Measurements from ENCODE around the gene AGFG2. TPM values are rescaled to one million over a fixed set of nuclear protein-coding genes. Genes with fewer than 3 reads are reported as not detected.

Gene AGFG2
- total RNA-seq, 1 donor from 2014 or later, result 6.2 TPM

- H2AFZ ChIP-seq (ENCODE audit: low read depth, low read length), result no peak overlapping the region
- H3K27me3 ChIP-seq (ENCODE audit: insufficient read depth, low read length), result no peaks in the 10 kb centered on the region
- no peak overlapping the region for H3K27ac Mint-ChIP-seq (ENCODE audit: unreplicated experiment)
- no peak overlapping the region for H3K9ac ChIP-seq (ENCODE audit: low read length)
- H3K9me3 Mint-ChIP-seq (ENCODE audit: unreplicated experiment), result no peaks in the 10 kb centered on the region
- H3K36me3 ChIP-seq (ENCODE audit: insufficient read depth, low read length), result peaks cover 18% of the 10 kb centered on the region
- no peak for TF ChIP-seq CTCF (IDR thresholded peaks at IDR 0.05; ENCODE audit: insufficient read depth, low read depth, low read length)
- FAIRE-seq, result no peak
- H3K27me3 Mint-ChIP-seq (ENCODE audit: low read depth, unreplicated experiment), result no peaks in the 10 kb centered on the region
- H3K4me3 Mint-ChIP-seq (ENCODE audit: unreplicated experiment), result no peak overlapping the region
- peaks cover 3% of the 10 kb centered on the region for H3K4me1 Mint-ChIP-seq (ENCODE audit: low read depth, unreplicated experiment)
- H3K4me3 ChIP-seq (ENCODE audit: insufficient read depth, low read depth, low read length), result no peak overlapping the region
- peaks cover 11% of the 10 kb centered on the region for H3K36me3 Mint-ChIP-seq (ENCODE audit: low read depth, unreplicated experiment)
- H3K27ac ChIP-seq (ENCODE audit: low read depth, low read length), result no peak overlapping the region
- no peak for DNase-seq (ENCODE audit: low read depth)
- H3K9me3 ChIP-seq (ENCODE audit: insufficient read depth, low read depth, low read length), result no peaks in the 10 kb centered on the region
- H4K20me1 ChIP-seq (ENCODE audit: insufficient read depth, low read length), result peaks cover 26% of the 10 kb centered on the region
- H3K4me2 ChIP-seq (ENCODE audit: low read length), result no peak overlapping the region
- no peaks in the 10 kb centered on the region for H3K4me1 ChIP-seq (ENCODE audit: insufficient read depth, low read length)
- H3K79me2 ChIP-seq (ENCODE audit: insufficient read depth, low read length), result peaks cover 19% of the 10 kb centered on the region
These were observed 38.5 kb downstream of the AGFG2 start for GRCh38 chr7:100577507-100577906.

DNA sequence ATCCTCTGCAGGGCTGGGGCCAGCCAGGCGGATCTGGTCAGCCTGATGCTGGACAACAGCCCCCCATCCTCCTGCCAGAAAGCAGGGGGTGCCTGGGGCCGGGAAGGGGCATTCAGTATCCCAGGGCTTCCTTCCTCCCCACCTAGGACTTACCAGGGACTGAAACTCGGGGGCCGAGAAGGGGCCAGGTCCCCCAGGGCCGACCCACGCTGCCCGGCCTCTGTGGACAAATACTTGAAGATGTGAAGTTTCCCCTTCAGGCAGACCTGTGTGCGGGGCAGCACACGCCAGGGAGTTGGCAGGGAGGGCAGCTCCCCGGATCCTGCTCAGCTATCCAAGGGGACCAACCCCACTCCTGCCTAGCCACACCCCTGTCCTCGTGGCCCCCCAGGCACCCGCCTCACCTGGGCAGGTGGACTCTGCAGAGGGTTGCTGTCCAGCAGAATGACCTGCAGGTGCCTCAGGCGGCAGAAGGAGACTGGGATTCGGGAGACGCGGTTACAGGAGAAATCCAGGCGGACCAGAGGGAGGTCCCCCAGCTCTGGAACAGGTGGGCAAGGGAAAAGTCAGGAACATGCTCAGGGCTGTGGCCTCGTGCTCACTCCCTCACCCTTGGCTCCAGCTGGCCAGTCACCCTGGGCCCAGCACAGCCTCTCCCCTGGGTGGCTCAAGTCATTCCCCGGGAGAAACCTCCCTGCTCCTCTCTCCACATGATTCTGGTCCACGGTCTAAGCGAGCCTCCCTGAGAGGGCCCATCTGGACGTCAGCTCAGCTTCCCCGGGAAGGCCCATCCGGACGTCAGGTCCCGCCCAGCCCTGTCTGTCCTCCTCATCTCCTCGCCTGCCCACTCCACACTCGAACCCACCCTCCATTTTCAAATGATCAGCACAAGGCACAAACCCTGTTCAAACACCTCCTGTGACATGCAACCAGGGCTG, 39.5 kb downstream of the AGFG2 start:
- Mint-ChIP-seq H3K4me1 (ENCODE audit: low read depth, unreplicated experiment) (peaks cover 12% of the 10 kb centered on the region), H3K27me3 (ENCODE audit: low read depth, unreplicated experiment) (no peaks in the 10 kb centered on the region), H3K36me3 (ENCODE audit: low read depth, unreplicated experiment) (peaks cover 12% of the 10 kb centered on the region), H3K9me3 (ENCODE audit: unreplicated experiment) (no peaks in the 10 kb centered on the region), H3K27ac (ENCODE audit: unreplicated experiment) (peak overlapping the region; percentile 41), H3K4me3 (ENCODE audit: unreplicated experiment) (peak overlapping the region; percentile 50)
- no peaks in the 10 kb centered on the region for H3K9me3 ChIP-seq (ENCODE audit: insufficient read depth, low read depth, low read length)
- H3K36me3 ChIP-seq (ENCODE audit: insufficient read depth, low read length), result peaks cover 18% of the 10 kb centered on the region
- no peaks in the 10 kb centered on the region for H3K27me3 ChIP-seq (ENCODE audit: insufficient read depth, low read length)
- FAIRE-seq (no peak), DNase-seq (ENCODE audit: low read depth) (no peak)
- TF ChIP-seq CTCF (IDR thresholded peaks at IDR 0.05; ENCODE audit: insufficient read depth, low read depth, low read length) (no peak), EZH2 (IDR thresholded peaks at IDR 0.05; ENCODE audit: insufficient read depth, low read length) (no peak)
- peaks cover 36% of the 10 kb centered on the region for H4K20me1 ChIP-seq (ENCODE audit: insufficient read depth, low read length)
- H3K4me3 ChIP-seq (ENCODE audit: insufficient read depth, low read depth, low read length), result no peak overlapping the region
- no peak overlapping the region for H3K4me2 ChIP-seq (ENCODE audit: low read length)
- peaks cover 29% of the 10 kb centered on the region for H3K79me2 ChIP-seq (ENCODE audit: insufficient read depth, low read length)
- H2AFZ ChIP-seq (ENCODE audit: low read depth, low read length), result no peak overlapping the region
- H3K27ac ChIP-seq (ENCODE audit: low read depth, low read length), result no peak overlapping the region
- H3K9ac ChIP-seq (ENCODE audit: low read length), result no peak overlapping the region
- peaks cover 7% of the 10 kb centered on the region for H3K4me1 ChIP-seq (ENCODE audit: insufficient read depth, low read length)
